ENCODE data around the gene INPP5A.
"Not testable (repeated sequence)": the region's sequence is repeated elsewhere in the genome, so short reads cannot be mapped to it uniquely, and the experiment has no call there.

The INPP5A gene

GRCh38 chr10:132676193-132676891 is 138.8 kb downstream of the INPP5A start:
- DNase-seq (ENCODE audit: low spot score), result no peak

DNA sequence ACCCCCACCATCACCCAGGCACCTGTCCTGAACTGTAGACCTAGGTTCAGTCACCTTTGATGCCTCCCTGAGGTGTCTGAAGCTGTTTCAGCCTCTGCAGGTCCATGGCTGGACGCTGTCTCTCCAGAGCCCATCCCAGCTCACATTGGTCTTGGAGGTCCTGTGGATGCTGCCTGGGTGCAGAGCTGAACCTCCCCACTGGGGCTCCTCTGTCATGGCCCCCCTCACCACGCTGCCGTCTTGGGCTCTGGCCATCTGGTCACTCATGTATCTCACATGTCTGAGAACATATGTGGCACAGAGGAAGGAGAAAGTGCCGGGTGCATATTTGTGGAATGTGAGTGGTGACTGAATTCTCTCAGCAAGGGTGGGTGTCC is 139.5 kb downstream of the INPP5A start:
- DNase-seq (ENCODE audit: low spot score), result no peak

- DNase-seq (ENCODE audit: low spot score), result no peak
Measured at GRCh38 chr10:132677473-132678227, 140.1 kb downstream of the INPP5A start.

- no peak for DNase-seq (ENCODE audit: low spot score)
Measured at GRCh38 chr10:132678436-132679216, 141.0 kb downstream of the INPP5A start.

DNA sequence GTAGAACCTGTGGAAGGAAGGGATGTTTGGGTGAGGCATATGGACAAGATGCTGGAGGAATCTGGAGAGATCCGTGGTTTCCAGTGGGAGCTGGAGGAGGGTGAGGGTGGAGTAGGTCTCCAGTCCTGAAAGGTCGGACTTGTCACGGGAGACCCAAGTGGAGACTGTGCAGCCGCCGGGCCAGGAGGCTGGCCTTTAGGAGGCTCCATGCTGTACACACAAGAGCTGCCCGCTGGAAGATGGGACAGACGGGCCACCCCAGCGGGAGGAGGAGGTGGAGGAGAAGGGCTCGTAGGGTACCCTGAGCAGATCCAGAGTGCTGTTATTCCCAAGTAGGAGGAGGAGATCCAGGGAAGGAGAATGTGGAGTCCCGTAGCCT is 141.6 kb downstream of the INPP5A start:
- no peak for DNase-seq (ENCODE audit: low spot score)

DNA sequence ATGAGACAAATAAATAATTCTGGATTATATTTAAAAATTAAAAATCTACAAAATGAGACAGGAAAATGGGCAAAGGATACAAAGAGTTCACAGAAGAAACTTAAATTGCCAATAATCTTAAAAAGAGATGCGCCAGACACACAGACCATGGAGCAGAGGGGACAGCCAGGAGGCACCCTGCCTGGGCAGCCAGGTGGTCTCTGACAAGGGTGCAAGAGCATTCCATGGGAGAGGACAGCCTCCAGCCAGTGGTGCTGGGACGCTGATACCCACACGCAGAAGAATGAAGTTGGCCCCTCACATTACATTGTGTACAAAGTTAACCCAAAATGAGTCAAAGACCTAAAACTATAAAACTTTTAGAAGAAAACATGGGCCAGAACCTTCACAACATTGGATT is 142.1 kb downstream of the INPP5A start:
- no peak for DNase-seq (ENCODE audit: low spot score)

DNA sequence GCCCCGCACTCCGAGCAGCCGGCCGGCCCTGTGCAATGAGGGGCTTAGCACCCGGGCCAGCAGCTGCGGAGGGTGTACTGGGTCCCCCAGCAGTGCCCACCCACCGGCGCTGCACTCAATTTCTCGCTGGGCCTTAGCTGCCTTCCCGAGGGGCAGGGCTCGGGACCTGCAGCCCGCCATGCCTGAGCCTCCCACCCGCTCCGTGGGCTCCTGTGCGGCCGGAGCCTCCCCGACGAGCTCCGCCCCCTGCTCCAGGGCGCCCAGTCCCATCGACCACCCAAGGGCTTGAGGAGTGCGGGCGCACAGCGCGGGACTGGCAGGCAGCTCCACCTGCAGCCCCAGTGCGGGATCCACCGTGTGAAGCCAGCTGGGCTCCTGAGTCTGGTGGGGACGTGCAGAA is 143.2 kb downstream of the INPP5A start:
- DNase-seq (ENCODE audit: low spot score), result not testable (repeated sequence)

DNA sequence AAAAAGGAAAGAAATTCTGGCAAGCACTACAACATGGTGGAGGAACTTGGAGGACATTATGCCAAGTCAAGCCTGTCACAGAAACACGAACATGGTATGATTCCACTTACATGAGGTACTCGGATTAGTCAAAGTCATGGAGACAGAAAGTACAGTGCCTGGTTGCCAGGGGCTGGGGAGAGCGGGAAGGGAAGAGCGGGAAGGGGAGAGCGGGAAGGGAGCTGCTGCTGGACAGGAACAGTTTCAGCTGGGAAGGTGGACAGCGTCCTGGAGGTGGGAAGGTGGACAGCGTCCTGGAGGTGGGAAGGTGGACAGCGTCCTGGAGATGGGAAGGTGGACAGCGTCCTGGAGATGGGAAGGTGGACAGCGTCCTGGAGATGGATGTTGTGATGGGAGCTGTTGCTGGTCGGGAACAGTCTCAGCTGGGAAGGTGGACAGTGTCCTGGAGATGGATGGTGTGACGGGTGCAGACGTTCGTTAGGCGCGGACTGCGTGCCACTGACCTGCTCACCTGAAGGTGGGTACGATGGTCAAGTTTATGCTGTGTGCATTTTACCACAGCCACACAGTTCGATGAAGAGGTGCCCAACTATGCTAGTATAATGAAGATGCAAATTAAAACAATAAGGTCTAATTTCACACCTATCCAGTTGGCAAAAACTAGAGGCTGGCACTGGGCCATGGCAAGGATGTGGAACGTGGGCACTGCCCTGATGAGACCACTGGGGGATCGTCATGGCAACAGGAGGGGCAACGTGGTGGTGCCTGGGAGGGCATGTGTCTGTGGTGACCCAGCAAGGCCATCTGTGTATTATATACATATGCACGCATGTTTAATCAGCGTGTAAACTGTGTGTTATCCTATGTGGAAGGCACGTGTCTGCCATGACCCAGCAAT is 144.5 kb downstream of the INPP5A start:
- no peak for DNase-seq (ENCODE audit: low spot score)

DNA sequence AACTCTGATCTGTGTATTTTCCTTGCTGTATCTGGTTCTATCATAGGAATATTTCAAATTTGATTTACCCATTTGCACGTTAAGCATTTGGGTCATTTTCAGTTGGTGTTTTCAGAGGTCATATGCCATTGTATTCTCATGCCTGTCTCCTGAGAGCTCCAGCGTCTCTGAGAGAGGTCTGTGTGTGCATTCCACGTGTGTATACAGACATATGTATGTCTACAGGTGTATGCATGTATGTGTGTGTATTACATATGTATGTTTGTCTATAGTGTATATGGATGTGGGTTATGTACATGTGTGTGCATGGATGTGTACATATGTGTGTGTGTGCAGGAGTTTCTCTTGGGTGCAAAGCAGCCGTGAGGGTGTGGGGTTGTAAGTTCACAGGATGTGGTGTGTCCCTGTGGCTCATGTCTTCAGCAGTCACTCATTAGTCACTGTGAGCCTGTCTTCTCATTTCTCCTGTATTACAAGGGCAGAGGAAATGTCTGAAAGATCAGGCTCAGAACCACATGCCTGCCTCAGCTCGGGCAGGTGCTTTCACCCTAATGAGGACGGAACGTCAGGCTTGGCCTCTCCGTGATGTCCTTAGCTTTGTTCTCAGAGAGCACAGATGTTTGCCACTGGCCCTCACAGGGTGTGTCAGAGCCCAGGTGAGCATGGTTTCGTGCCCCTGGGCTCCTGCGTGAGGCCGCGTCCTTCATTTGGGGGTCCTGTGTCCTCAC is 146.7 kb downstream of the INPP5A start:
- peak; percentile 56 for DNase-seq (ENCODE audit: low spot score)

DNA sequence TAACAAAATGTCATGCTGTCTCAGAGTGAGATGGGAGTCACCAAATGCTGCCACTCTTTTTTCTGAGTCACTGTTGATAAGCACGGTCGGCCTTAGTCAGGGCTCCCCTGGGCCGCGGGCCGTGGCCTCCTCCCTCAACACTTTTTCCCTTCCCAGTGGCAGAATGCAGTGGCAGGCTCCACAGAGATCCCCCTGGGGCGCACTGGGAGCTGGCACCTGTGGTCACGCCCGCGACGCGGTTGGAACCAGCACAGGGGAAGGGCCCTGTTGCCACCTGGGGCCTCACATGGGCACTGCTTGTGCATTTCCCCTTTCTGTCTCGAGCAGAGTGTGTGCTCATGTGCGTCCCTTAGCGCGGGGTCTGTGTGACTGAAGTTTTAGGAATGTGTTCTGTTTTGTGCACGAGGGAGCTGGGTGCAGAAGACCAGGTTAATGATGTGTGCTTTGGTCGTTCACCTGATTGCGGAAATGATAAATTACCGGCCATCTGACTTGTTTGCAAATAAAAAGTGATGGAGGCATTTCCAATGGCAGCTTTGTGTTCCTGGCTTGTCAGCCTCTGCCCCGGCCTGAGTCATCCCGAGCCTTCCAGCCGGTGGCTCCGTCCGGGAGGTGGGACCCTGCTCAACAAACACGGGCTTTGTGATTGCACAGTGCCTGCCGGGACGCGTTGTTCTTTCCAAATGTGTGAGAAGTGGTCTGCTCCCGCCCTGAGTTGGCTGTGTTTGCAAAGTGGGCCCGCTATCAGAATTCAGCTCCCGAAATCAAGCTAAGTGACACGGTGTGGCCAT is 147.7 kb downstream of the INPP5A start:
- DNase-seq (ENCODE audit: low spot score), result no peak

GRCh38 chr10:132685921-132686680 is 148.5 kb downstream of the INPP5A start:
- no peak for DNase-seq (ENCODE audit: low spot score)

- DNase-seq (ENCODE audit: low spot score), result no peak
Measured at GRCh38 chr10:132687181-132687892, 149.8 kb downstream of the INPP5A start.

- DNase-seq (ENCODE audit: low spot score), result no peak
Measured at GRCh38 chr10:132687893-132688579, 150.4 kb downstream of the INPP5A start.

GRCh38 chr10:132688580-132689420 is 151.2 kb downstream of the INPP5A start:
- no peak for DNase-seq (ENCODE audit: low spot score)

DNA sequence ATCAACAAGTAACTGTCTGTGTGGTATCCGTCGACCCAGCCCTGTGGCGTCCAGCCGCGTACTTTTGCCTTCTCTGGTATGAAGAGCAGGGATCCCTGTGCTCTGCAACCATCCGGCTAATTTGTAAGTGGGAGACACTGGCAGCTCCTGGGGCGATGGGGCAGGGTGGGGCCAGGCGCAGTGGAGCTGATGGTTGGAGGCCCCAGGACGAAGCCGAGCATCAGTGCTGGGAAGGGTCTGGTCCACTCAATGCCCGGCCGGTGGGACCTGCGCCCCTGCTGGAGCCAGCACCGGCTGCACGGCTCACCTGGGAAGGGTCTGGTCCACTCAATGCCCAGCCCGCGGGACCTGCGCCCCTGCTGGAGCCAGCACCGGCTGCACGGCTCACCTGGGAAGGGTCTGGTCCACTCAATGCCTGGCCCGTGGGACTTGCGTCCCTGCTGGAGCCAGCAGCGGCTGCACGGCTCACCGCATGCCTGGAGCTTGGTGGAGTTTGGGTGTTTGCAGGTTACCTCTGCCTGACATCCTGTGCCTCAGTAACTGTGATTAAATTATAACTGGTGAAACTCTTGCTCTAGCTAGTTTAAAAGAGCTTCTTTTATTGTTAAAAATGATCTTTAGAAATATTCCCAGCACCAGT is 152.3 kb downstream of the INPP5A start:
- no peak for DNase-seq (ENCODE audit: low spot score)

GRCh38 chr10:132690401-132690800 is 152.8 kb downstream of the INPP5A start:
- no peak for DNase-seq (ENCODE audit: low spot score)

Data from kidney capillary endothelial cell (primary cell).